Thyroid gland (tissue), 4 donors: ENCODE results near the gene PC. TPM values are rescaled to one million over a fixed set of nuclear protein-coding genes. Genes with fewer than 3 reads are reported as not detected.
A peak's percentile ranks its signal among the peaks of the same experiment; 100 is the strongest.

Experiments
- DNase-seq, 2 donors: peaks; one replicate each; pipeline ENCODE4 v3.0.0-alpha.2; 2019
- H3K27ac ChIP-seq, 3 donors: fragments of 200-600 bp; sonication (generic); 1 replicate in 2 of 3; 2 replicates in 1 of 3; pipeline ENCODE4 v1.5.1; 2016 to 2019; ENCODE audit warnings: mild to moderate bottlenecking in 1 of 3, moderate library complexity in 1 of 3
- H3K27me3 ChIP-seq: fragments of 200-600 bp; sonication (generic); one replicate; pipeline ENCODE4 v1.5.1; 2019
- H3K36me3 ChIP-seq, 2 donors: fragments of 200-600 bp; sonication (generic); one replicate each; pipeline ENCODE4 v1.5.1; 2016 to 2019
- H3K4me1 ChIP-seq, 2 donors: fragments of 200-600 bp; sonication (generic); one replicate each; pipeline ENCODE4 v1.5.1; 2017 to 2019
- H3K4me3 ChIP-seq, 3 donors: fragments of 200-600 bp; sonication (generic); replicated peaks in 1 of 3; 1 replicate in 2 of 3; 2 replicates in 1 of 3; pipeline ENCODE4 v1.5.1; 2016; ENCODE audit warnings: mild to moderate bottlenecking in 1 of 3
- H3K9me3 ChIP-seq: fragments of 200-600 bp; sonication (generic); one replicate; pipeline ENCODE4 v1.5.1; 2017
- POLR2A ChIP-seq, 2 donors: fragments of 450-650 bp; IDR thresholded peaks; one replicate each; pipeline ENCODE4 v1.6.1; 2017; ENCODE audit warnings: antibody characterized with exemption in 2 of 2, mild to moderate bottlenecking in 2 of 2, moderate library complexity in 1 of 2
- WGBS, 2 donors: methylation state at CpG; one replicate each; pipeline ENCODE4 v1.1.5; 2017; 5-methylcytosine and 5-hydroxymethylcytosine counted together
- intact Hi-C: fragments of 100-400 bp; cut with DNase I; formaldehyde crosslinking; loops from one replicate; pipeline ENCODE4 v1.15.1; 2023
- total RNA-seq, 4 donors: library from RNA; depleted of rRNA; stranded (reverse); fragments of >200 nt; gene quantifications; one replicate each; pipeline ENCODE4 v1.2.3, GENCODE V29; 2016
- TF ChIP-seq, protein P1 (sequence below), 6 experiments: fragments of 200-600 bp in 3 of 6; fragments of 450-650 bp in 3 of 6; sonication (generic) in 3 of 6; IDR thresholded peaks; one replicate each; pipeline ENCODE4 v1.5.1; 2016 to 2019; ENCODE audit warnings: antibody characterized with exemption in 6 of 6, mild to moderate bottlenecking in 2 of 6, inconsistent platforms in 1 of 6, moderate library complexity in 1 of 6

PC gene
- total RNA-seq, 4 donors from 2014 or later: 5.4 to 34.3 (median 21.9) TPM

GRCh38 chr11:66854231-66854661, 103.9 kb downstream of the PC start:
- TF ChIP-seq, protein P1, sequence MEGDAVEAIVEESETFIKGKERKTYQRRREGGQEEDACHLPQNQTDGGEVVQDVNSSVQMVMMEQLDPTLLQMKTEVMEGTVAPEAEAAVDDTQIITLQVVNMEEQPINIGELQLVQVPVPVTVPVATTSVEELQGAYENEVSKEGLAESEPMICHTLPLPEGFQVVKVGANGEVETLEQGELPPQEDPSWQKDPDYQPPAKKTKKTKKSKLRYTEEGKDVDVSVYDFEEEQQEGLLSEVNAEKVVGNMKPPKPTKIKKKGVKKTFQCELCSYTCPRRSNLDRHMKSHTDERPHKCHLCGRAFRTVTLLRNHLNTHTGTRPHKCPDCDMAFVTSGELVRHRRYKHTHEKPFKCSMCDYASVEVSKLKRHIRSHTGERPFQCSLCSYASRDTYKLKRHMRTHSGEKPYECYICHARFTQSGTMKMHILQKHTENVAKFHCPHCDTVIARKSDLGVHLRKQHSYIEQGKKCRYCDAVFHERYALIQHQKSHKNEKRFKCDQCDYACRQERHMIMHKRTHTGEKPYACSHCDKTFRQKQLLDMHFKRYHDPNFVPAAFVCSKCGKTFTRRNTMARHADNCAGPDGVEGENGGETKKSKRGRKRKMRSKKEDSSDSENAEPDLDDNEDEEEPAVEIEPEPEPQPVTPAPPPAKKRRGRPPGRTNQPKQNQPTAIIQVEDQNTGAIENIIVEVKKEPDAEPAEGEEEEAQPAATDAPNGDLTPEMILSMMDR (IDR thresholded peaks at IDR 0.05): no peak
- no peak for TF ChIP-seq POLR2A (IDR thresholded peaks at IDR 0.05)
- H3K4me3 ChIP-seq: no peak overlapping the region

DNA sequence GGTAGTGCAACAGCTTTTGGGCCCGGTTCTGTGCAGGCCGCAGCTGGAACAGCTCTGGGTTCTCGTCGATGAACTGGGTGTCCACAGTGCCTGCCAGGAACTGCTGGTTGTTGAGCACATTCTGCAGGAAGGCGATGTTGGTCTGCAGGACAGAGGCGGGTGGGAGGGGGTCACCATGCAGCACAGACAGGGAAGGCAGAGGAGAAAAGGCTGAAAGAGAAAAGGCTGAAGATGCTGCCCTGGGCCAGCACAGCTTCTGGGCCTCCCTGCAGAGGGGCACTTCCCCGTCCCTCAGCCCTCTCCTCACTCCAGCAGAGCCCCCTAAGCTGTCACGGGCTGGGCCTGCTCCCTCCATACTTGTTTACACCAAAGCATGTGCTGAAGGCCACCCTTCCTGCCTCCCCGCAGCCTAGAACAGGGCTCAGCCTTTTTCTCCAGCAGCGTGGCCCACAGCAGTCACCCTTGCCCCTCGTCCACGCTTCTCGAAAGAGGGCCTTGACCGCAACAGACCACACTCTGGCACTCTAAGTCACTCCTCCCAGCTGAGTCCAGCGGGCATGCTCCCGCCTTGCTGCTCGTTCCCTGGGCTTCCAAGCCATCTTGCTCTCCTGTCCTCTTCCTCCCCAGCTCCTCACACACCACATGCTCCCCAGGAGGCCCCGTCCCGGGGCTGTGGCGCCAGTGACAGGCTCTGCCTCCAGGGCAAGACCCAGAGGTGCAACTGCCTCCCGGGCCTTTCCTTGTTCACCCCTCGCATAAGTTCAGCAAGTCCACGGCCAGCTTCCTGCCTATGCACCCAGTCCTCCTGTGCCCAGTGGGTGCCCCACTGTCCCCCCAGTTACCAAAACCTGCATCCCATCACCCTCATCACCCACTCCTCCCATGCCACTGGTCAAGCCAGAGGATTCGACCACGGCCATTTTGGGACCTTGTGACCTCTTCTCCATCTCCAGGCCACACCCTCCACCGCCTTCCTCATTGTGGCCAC, 104.6 kb downstream of the PC start:
- Histone ChIP-seq H3K27ac (no peak overlapping the region), H3K4me3 (no peak overlapping the region), H3K36me3 (no peaks in the 10 kb centered on the region), H3K4me1 (peaks cover 6 to 12% of the 10 kb centered on the region in 2 donors), H3K27me3 (no peaks in the 10 kb centered on the region), H3K9me3 (no peaks in the 10 kb centered on the region)
- TF ChIP-seq POLR2A (IDR thresholded peaks at IDR 0.05): no peak
- TF ChIP-seq, protein P1 (IDR thresholded peaks at IDR 0.05): no peak
- 91 to 93% methylated on average over 26 of the region's 26 CpGs for WGBS, 2 donors
- DNase-seq: peak in 1 of 2 donors; percentile 0
- intact Hi-C loops: no loop called here

More at GRCh38 chr11:66854231-66854661, 103.9 kb downstream of the PC start:
- intact Hi-C loops: no loop called here
- Histone ChIP-seq H3K36me3 (no peaks in the 10 kb centered on the region), H3K9me3 (no peaks in the 10 kb centered on the region), H3K27me3 (no peaks in the 10 kb centered on the region), H3K4me1 (peaks cover 6 to 12% of the 10 kb centered on the region in 2 donors), H3K27ac (no peak overlapping the region)
- 88 to 91% methylated on average over 12 of the region's 12 CpGs for WGBS, 2 donors
- DNase-seq: peak in 1 of 2 donors; percentile 0

DNA sequence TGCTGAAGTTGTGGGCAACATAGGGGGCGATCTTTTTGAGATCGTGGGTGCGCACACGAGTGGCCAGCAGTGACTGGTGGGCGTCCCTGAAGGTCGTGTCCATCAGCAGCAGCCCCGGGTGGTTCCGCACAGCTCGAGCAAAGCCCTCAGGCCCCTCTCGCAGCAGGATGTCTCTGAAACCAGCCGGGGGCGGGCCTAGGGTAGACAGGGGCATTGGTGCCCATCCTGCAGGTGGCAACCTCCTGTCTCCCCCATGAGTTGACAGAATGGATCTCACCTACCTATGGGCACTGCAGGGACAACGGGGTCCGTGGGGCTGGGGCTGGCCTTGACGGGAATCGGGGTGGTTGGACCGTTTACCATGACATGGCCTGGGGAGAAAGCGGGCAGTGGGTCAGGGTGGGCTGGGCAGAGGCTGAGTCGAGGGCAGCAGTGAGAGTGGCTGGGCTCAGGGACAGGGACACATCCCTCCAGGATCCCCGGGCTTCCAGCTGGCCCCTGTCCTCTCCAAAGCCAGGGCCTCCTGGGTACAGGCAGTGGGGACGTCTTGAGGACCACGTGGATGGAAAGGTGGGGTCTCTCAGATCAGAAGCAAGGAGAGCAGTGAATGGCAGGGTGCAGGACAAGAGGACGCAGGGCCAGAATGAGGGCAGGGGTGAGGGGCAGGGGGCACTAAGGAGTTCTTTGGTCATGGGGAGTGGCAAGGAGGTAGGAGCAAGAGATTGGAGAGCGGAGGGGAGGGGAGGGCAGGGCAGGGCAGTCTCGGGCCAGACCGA, 105.5 kb downstream of the PC start:
- DNase-seq: no peak
- no peaks in the 10 kb centered on the region for H3K36me3 ChIP-seq
- intact Hi-C loops: no loop called here
- no peaks in the 10 kb centered on the region for H3K9me3 ChIP-seq
- H3K4me1 ChIP-seq: peaks cover 6 to 12% of the 10 kb centered on the region in 2 donors
- no peaks in the 10 kb centered on the region for H3K27me3 ChIP-seq
- WGBS, 2 donors: 92% methylated on average over 17 to 20 of the region's 26 CpGs
- H3K27ac ChIP-seq: no peak overlapping the region
- H3K4me3 ChIP-seq: no peak overlapping the region
- no peak for TF ChIP-seq POLR2A (IDR thresholded peaks at IDR 0.05)
- TF ChIP-seq, protein P1 (IDR thresholded peaks at IDR 0.05): no peak

DNA sequence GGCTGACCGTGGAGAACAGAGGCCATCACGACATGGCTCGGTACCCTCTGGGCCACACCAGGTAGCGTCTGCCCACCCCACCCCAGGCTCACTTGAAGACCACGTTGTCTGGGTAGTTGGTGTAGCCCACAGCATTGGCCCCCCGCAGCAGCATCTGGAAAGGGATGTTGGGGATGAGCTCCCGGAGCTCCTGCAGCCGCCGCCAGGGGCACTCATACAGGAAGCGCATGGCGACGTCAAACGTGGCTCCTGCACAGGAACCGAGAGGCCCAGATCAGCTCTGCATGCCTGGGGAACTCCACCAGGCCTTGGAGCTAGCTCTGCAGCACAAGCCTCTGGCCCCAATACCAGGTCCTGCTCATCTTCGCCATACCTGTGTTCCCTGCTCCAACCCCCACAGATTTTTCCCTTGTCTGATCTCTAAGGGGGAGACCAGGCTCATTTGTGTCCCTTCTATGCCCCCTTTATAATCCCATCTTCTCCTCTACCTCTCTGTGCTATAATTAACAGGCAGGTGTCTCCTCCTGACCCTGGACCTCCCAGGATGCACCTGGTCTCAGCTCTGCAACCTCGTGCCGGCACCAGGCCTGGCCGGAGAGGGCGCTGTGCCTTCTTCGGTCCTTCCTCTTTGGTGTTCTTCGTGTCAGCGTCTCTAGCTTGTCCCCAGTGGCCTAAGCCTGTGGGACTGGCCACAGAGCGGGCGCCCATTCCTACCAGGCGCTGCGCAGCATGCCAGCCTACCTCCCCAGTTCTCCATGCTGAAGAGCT, 106.3 kb downstream of the PC start:
- Histone ChIP-seq H3K9me3 (no peaks in the 10 kb centered on the region), H3K27ac (no peak overlapping the region), H3K4me1 (peaks cover 6 to 8% of the 10 kb centered on the region in 2 donors), H3K27me3 (no peaks in the 10 kb centered on the region), H3K4me3 (no peak overlapping the region), H3K36me3 (peaks cover 0 to under 1% of the 10 kb centered on the region in 2 donors)
- WGBS, 2 donors: 73 to 86% methylated on average over 19 to 25 of the region's 26 CpGs
- DNase-seq: no peak
- intact Hi-C loops: no loop called here
- TF ChIP-seq POLR2A (IDR thresholded peaks at IDR 0.05): no peak

- TF ChIP-seq, protein P1 (IDR thresholded peaks at IDR 0.05): no peak
- no peak for TF ChIP-seq POLR2A (IDR thresholded peaks at IDR 0.05)
- H3K9me3 ChIP-seq: no peaks in the 10 kb centered on the region
- intact Hi-C loops: no loop called here
- no peak for DNase-seq
- peaks cover 0 to 8% of the 10 kb centered on the region in 2 donors for H3K36me3 ChIP-seq
- H3K27ac ChIP-seq: no peak overlapping the region
- 77 to 88% methylated on average over 2 to 4 of the region's 4 CpGs for WGBS, 2 donors
- no peak overlapping the region for H3K4me3 ChIP-seq
- peaks cover 6 to 8% of the 10 kb centered on the region in 2 donors for H3K4me1 ChIP-seq
- H3K27me3 ChIP-seq: no peaks in the 10 kb centered on the region
These were observed 107.0 kb downstream of the PC start for GRCh38 chr11:66851239-66851596.
